SJCRH30 (cell line): Measurements from ENCODE around the gene TRIM66. TPM values are rescaled to one million over a fixed set of nuclear protein-coding genes. Genes with fewer than 3 reads are reported as not detected.

ENCODE experiments used
- DNase-seq, 2 experiments: peaks; one replicate each; pipeline ENCODE4 v3.0.0-alpha.2; 2015 to 2020
- H3K27ac ChIP-seq: fragments of 250-450 bp; sonication (Bioruptor Pico); 2 replicates; pipeline ENCODE4 v1.5.1; 2020; ENCODE audit warnings: mild to moderate bottlenecking, moderate library complexity
- H3K27me3 ChIP-seq: fragments of 250-450 bp; sonication (Bioruptor Pico); 2 replicates; pipeline ENCODE4 v1.5.1; 2020; ENCODE audit warnings: mild to moderate bottlenecking, moderate library complexity
- H3K36me3 ChIP-seq: fragments of 250-450 bp; sonication (Bioruptor Pico); 2 replicates; pipeline ENCODE4 v1.5.1; 2020; ENCODE audit warnings: mild to moderate bottlenecking, moderate library complexity
- H3K4me1 ChIP-seq: fragments of 250-450 bp; sonication (Bioruptor Pico); 2 replicates; pipeline ENCODE4 v1.5.1; 2020; ENCODE audit warnings: mild to moderate bottlenecking, moderate library complexity
- H3K4me3 ChIP-seq: fragments of 250-450 bp; sonication (Bioruptor Pico); 2 replicates; pipeline ENCODE4 v1.5.1; 2020; ENCODE audit warnings: mild to moderate bottlenecking, moderate library complexity
- H3K9me3 ChIP-seq: fragments of 250-450 bp; sonication (Bioruptor Pico); replicated peaks from 2 replicates; pipeline ENCODE4 v1.5.1; 2020; ENCODE audit warnings: mild to moderate bottlenecking, moderate library complexity
- total RNA-seq: library from RNA; depleted of rRNA; stranded (reverse); fragments of >200 nt; shearing (Covaris generic); gene quantifications from 2 replicates; pipeline ENCODE4 v1.2.3, GENCODE V29; 2014

Gene TRIM66
- total RNA-seq, 1 experiment from 2014 or later: 2.0 TPM

GRCh38 chr11:8705146-8705545 is 22.7 kb upstream of the TRIM66 start:
- Histone ChIP-seq H3K27ac (no peak overlapping the region), H3K27me3 (no peaks in the 10 kb centered on the region), H3K36me3 (peaks cover 44% of the 10 kb centered on the region), H3K9me3 (no peaks in the 10 kb centered on the region), H3K4me3 (no peak overlapping the region), H3K4me1 (peaks cover 8% of the 10 kb centered on the region)
- DNase-seq: no peak

GRCh38 chr11:8704136-8704535 is 21.7 kb upstream of the TRIM66 start:
- Histone ChIP-seq H3K4me3 (no peak overlapping the region), H3K27me3 (no peaks in the 10 kb centered on the region), H3K4me1 (peaks cover 18% of the 10 kb centered on the region), H3K9me3 (no peaks in the 10 kb centered on the region), H3K36me3 (peaks cover 42% of the 10 kb centered on the region), H3K27ac (no peak overlapping the region)
- DNase-seq: no peak

GRCh38 chr11:8702598-8702915 is 20.1 kb upstream of the TRIM66 start:
- Histone ChIP-seq H3K4me3 (no peak overlapping the region), H3K36me3 (peaks cover 43% of the 10 kb centered on the region), H3K27ac (no peak overlapping the region), H3K9me3 (no peaks in the 10 kb centered on the region), H3K4me1 (peaks cover 27% of the 10 kb centered on the region), H3K27me3 (no peaks in the 10 kb centered on the region)
- no peak for DNase-seq

- Histone ChIP-seq H3K9me3 (no peaks in the 10 kb centered on the region), H3K4me3 (no peak overlapping the region), H3K27ac (no peak overlapping the region), H3K4me1 (peaks cover 27% of the 10 kb centered on the region), H3K27me3 (no peaks in the 10 kb centered on the region), H3K36me3 (peaks cover 45% of the 10 kb centered on the region)
- no peak for DNase-seq
Measured at GRCh38 chr11:8701891-8702597, 19.6 kb upstream of the TRIM66 start.

- no peaks in the 10 kb centered on the region for H3K9me3 ChIP-seq
- no peaks in the 10 kb centered on the region for H3K27me3 ChIP-seq
- H3K4me1 ChIP-seq: peaks cover 27% of the 10 kb centered on the region
- peak overlapping the region; percentile 89 for H3K27ac ChIP-seq
- peaks cover 54% of the 10 kb centered on the region for H3K36me3 ChIP-seq
- DNase-seq: peak; percentile 91 to 94
- H3K4me3 ChIP-seq: no peak overlapping the region
Measured at GRCh38 chr11:8699903-8700302, 17.4 kb upstream of the TRIM66 start.

GRCh38 chr11:8698917-8699441 is 16.5 kb upstream of the TRIM66 start:
- Histone ChIP-seq H3K27ac (peak overlapping the region; percentile 89), H3K4me3 (no peak overlapping the region), H3K9me3 (no peaks in the 10 kb centered on the region), H3K4me1 (peaks cover 27% of the 10 kb centered on the region), H3K27me3 (no peaks in the 10 kb centered on the region), H3K36me3 (peaks cover 63% of the 10 kb centered on the region)
- DNase-seq: peak; percentile 82

- H3K4me1 ChIP-seq: peaks cover 27% of the 10 kb centered on the region
- peaks cover 68% of the 10 kb centered on the region for H3K36me3 ChIP-seq
- H3K27me3 ChIP-seq: no peaks in the 10 kb centered on the region
- no peaks in the 10 kb centered on the region for H3K9me3 ChIP-seq
- no peak overlapping the region for H3K4me3 ChIP-seq
- DNase-seq: no peak
- H3K27ac ChIP-seq: peak overlapping the region; percentile 89
Measured at GRCh38 chr11:8698379-8698851, 15.9 kb upstream of the TRIM66 start.

- no peak overlapping the region for H3K4me3 ChIP-seq
- no peak overlapping the region for H3K27ac ChIP-seq
- peaks cover 81% of the 10 kb centered on the region for H3K36me3 ChIP-seq
- H3K9me3 ChIP-seq: no peaks in the 10 kb centered on the region
- no peak for DNase-seq
- H3K4me1 ChIP-seq: peaks cover 27% of the 10 kb centered on the region
- H3K27me3 ChIP-seq: no peaks in the 10 kb centered on the region
Measured at GRCh38 chr11:8697054-8697453, 14.6 kb upstream of the TRIM66 start.

- no peak overlapping the region for H3K27ac ChIP-seq
- H3K9me3 ChIP-seq: no peaks in the 10 kb centered on the region
- no peak overlapping the region for H3K4me3 ChIP-seq
- DNase-seq: no peak
- H3K36me3 ChIP-seq: peaks cover 72% of the 10 kb centered on the region
- no peaks in the 10 kb centered on the region for H3K27me3 ChIP-seq
- H3K4me1 ChIP-seq: peaks cover 12% of the 10 kb centered on the region
Measured at GRCh38 chr11:8694137-8694536, 11.7 kb upstream of the TRIM66 start.

- Histone ChIP-seq H3K27ac (no peak overlapping the region), H3K9me3 (no peaks in the 10 kb centered on the region)
- DNase-seq: no peak
Measured at GRCh38 chr11:8693555-8693954, 11.1 kb upstream of the TRIM66 start.

GRCh38 chr11:8693010-8693551 is 10.6 kb upstream of the TRIM66 start:
- no peak overlapping the region for H3K4me3 ChIP-seq
- no peaks in the 10 kb centered on the region for H3K9me3 ChIP-seq
- H3K27ac ChIP-seq: no peak overlapping the region
- DNase-seq: no peak
- no peaks in the 10 kb centered on the region for H3K27me3 ChIP-seq
- peaks cover 4% of the 10 kb centered on the region for H3K4me1 ChIP-seq
- H3K36me3 ChIP-seq: peaks cover 65% of the 10 kb centered on the region

More at GRCh38 chr11:8693555-8693954, 11.1 kb upstream of the TRIM66 start:
- Histone ChIP-seq H3K4me1 (peaks cover 6% of the 10 kb centered on the region), H3K36me3 (peaks cover 69% of the 10 kb centered on the region), H3K27me3 (no peaks in the 10 kb centered on the region), H3K4me3 (no peak overlapping the region)

GRCh38 chr11:8692417-8692816 is 10.0 kb upstream of the TRIM66 start:
- Histone ChIP-seq H3K27me3 (no peaks in the 10 kb centered on the region), H3K9me3 (no peaks in the 10 kb centered on the region), H3K4me1 (peaks cover 4% of the 10 kb centered on the region), H3K36me3 (peaks cover 62% of the 10 kb centered on the region), H3K4me3 (no peak overlapping the region), H3K27ac (no peak overlapping the region)
- no peak for DNase-seq

GRCh38 chr11:8691601-8692000 is 9.1 kb upstream of the TRIM66 start:
- H3K4me3 ChIP-seq: no peak overlapping the region
- no peak overlapping the region for H3K27ac ChIP-seq
- H3K36me3 ChIP-seq: peaks cover 62% of the 10 kb centered on the region
- DNase-seq: no peak
- H3K4me1 ChIP-seq: peaks cover 4% of the 10 kb centered on the region
- H3K9me3 ChIP-seq: no peaks in the 10 kb centered on the region
- no peaks in the 10 kb centered on the region for H3K27me3 ChIP-seq

- no peaks in the 10 kb centered on the region for H3K9me3 ChIP-seq
- H3K27me3 ChIP-seq: no peaks in the 10 kb centered on the region
- peaks cover 62% of the 10 kb centered on the region for H3K36me3 ChIP-seq
- DNase-seq: no peak
- no peak overlapping the region for H3K27ac ChIP-seq
- peaks cover 4% of the 10 kb centered on the region for H3K4me1 ChIP-seq
- H3K4me3 ChIP-seq: no peak overlapping the region
Measured at GRCh38 chr11:8690374-8691342, 8.2 kb upstream of the TRIM66 start.
